Fibroblast of skin of abdomen (primary cell): ENCODE results near the gene JAKMIP2.
A peak's percentile ranks its signal among the peaks of the same experiment; 100 is the strongest.

Experiments used
- DNase-seq: peaks from one replicate; pipeline ENCODE4 v3.0.0-alpha.2; 2013

The JAKMIP2 gene

DNA sequence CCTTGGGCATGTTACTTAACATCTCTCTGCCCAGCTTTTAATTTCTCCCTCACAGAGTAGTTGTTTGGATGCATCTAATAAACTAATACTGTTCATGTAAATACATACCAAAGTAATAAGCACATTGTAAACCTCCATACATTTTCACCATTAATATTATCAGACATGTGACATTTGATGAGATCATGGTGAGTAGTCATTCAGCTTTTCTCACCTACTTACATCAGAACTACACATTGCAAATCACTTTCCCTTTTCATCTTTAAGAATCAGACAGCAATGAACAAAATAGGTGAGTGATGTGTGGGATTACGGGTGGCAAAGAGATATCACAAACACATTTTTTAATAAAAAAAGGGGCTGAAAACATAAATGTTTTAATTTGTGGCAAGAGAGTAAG, 89.3 kb downstream of the JAKMIP2 start:
- no peak for DNase-seq

DNA sequence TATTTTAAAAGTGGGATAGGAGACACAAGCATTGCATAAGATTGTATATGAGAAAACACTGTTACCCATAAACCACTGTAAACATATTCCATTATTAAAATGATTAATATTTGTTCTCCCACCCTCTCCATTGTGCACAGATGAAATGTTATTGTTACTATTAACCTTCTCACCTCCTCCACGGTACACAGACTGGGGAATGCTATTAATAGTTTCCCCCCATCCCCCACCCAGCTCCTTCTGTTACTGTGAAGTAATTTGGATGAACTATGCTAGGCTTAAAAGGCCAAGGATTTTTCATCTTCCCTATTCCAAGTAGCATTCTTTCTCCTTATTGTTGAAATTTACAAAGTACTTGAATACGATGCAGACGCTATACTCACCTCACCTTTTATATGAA, 91.4 kb downstream of the JAKMIP2 start:
- DNase-seq, result no peak

DNA sequence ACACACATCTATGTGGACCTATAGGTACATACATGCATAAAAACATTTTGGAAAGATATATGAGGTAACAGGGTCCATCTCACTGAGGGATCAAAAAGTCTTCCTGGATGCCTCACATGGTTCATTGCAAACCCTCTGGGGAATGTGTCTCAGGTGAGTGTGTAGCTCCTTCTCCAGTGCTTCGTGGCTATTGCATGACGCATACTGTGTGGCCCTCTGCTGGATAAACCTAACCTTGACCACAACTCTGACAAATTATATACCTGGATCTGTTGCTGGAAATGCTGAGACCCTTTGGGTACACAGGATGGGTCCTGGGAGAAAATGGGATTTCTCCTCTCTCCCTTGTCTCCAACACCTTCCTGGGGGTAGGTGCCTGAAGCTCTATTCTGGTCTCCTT, 91.9 kb downstream of the JAKMIP2 start:
- no peak for DNase-seq

DNA sequence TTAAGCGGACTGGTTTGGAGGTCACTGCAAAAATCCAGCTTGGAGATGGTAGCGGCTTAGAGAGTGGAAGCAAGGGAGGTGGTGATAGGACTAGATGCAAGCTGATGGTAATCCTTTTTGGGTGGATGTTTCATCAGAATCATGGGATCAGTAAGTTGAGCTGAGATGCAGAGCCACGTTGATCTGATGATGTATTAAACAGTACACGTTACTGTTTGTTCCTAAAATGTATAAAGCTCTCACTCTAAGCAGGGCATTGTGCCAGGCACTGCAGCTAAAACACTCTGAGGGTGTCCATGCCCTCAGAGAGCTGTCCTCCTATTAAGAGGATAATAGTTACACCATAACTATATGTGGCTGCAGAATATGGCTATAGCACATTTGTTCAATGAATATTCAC, 93.1 kb downstream of the JAKMIP2 start:
- no peak for DNase-seq

DNA sequence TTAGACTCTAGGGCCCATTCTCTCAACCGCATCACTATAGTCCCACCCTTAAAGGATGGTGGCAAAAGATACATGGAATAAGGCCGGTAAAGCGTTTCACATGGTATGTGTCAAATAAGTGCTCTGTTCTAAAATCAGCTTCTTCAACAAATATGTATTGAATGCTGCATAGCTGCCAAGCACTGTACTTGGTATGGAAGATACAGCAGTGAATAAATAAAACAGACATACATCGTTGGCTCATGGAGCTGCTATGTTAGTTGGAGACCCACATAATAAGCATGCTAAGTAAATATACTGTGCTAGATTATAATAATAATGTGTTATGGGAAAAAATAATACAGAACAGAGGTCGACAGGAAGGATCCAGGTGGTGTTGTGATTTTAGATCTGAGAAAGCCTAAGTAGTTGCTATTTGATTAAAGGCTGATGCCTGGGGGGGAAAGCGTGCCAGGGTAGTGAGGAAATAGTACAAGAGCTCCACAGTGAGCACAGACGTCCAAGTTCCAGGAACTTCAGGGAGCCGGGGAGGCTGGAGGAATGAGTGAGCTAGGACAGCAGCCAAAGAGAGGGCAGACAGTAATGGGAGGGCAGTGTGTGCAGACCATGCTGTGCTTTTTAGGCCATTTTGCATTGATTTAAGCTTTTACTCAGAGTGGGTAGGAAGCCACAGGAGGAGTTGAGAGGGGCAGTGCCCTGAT, 93.7 kb downstream of the JAKMIP2 start:
- no peak for DNase-seq

DNA sequence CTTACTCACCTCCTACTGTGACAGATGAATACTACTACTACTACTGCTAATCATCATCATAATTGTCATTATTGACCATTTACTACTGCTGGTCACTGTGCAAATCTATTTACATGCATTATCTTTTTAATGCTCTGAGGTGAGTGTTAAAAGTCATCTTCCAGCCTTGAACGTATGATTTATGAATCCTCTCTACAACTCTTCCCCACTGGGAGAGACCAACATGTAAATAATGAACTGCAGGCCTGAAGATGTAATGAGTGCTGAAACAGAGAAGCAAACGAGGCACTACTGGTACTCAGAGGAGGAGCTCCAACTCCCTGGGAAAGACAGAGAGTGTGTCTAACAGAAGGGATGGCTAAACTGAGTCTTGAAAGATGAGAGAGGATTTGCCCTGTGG, 95.4 kb downstream of the JAKMIP2 start:
- DNase-seq, result no peak

DNA sequence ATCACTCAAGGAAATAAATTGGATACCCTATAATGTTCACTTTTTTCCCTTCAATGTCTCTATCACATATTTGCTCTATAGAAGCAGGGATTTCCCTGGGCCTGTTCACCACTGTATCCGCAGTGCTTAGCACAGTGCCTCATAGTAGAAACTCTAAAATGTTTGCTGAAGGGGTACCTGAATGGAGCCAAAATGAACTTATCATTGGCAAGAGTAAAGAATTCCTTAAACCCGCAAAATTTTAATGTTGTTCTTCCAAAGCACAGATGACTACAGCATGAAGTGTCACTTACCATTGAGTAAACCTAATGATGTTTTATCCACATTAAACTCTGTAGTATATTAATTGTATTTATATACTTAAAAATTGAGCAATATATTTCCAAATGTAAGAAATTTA, 96.1 kb downstream of the JAKMIP2 start:
- DNase-seq, result no peak

DNA sequence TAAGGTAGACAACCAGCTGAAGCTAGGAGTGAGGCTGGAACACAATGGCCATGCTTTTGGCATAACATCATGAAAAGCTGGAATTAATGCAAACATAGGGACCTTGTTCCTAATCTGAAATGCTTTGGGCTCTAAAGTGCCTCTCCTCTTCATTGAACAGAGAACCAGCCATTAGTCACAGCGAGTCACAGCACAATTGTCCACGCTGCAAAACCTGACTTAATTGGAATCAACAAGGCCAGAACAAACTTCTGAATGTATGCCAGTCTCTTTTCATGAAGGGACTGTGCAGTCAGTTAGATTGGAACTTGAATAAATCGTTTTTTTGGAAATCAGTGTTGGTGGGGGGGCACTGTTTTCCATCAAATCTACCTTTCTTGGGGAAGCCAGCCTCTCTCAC, 96.5 kb downstream of the JAKMIP2 start:
- DNase-seq, result peak; percentile 1

DNA sequence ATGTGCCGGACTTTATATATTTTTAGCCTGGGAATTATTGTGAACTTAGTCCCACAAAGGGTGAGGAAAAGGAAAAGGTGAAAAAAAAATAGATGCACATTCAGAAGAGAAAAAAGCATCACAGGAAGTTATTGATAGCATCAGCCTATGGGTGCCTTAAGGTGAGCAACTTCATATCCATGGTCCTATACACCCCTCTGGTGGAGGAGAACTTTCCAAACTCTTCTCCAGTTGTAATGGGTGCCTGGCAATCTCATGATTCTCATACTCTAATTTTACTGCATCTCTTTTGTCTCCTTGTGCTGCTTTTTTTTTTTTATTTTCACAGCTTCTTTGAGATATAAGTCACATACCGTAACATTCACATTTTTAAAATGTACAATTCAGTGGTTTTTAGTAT, 107.4 kb downstream of the JAKMIP2 start:
- DNase-seq, result no peak

DNA sequence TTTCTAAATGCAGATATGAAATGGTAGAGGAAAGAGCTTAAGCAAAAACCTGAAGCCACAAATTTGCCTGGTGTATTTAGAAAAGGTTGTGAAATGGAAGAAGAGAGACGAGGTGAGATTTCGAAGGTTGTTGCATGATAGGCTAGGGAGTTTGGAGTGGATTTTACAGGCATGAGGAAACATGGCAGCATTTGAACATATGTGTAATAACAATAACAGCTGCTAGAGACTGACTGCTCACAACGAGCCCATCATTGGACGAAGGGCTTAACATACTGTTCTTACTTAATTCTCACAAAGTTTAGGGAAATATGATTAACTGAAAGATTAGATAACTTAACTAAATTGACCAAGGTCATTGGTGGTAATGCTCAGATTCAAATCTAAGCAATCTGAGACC, 108.1 kb downstream of the JAKMIP2 start:
- no peak for DNase-seq

DNA sequence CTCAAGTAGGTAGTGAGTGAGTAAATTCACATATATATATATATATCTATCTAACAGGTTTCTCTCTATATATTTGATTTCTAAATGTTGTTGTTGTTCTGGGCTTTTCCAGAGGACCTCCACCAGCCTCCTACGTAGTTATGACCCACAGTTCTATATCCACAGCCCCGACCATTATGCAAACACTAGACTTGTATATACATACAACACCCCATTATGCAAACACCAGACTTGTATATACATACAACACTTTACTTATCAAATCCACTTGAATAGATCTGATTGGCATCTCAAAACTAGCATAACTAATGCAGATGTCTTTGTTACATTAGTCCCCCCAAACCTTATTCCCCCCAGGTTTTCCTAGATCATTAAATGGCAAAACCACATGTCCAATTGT, 108.7 kb downstream of the JAKMIP2 start:
- DNase-seq, result no peak

DNA sequence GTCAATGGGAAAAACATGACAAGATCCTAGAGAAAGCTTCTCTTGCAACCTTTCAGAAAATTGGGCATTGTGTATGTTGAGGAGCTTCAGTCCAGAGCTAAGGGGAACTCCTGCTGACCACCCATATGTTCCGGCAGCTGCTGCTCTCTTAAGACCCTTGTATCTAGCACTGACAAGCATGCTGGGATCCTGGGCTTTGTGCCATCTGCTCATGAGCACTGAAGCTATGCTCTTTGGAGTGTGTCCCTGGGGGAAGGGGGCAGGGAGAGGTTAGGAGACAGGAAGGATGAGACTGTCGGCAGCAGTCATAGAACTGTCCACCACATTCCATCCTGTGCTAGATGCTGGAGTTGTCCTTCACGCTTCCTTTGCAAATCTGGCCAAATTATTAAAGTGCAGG, 109.3 kb downstream of the JAKMIP2 start:
- no peak for DNase-seq

DNA sequence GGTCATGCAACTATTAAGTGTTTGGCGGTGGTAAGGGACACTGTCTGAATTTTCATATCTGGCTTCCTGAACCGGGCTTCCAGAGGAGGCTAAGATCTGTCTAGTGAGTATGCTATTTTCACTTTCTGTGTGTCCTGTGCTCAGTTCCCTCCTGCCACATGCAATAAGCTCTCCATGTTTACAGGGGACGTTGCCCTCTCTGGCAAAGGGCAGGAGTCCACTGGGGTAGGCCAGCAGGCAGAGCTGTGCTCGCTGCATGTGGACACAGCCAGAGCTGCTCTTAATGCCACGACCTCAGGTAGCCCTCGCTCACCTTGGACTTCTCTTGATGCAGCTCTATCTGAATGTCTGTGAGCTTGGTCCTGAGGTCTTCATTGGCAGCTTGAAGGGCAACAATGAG, 111.2 kb downstream of the JAKMIP2 start:
- no peak for DNase-seq

DNA sequence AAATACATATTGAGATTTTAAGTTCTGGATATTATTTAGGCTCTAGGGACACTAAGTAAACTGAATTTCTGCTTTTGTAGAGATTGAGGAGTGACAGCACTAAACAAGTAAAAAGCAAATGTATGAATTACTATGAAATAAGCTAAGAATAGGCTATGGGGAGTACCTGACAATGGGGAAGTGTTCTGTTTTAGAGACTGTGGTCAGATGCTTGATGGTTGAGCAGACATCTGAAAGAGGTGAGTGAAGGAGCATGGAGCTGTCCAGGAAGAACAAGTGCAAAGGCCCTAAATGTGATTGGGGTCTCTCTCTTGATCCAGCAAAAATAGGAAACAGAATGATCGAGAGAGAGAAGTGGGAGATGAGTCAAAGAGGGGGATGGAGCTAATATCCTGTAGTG, 111.7 kb downstream of the JAKMIP2 start:
- DNase-seq, result no peak

DNA sequence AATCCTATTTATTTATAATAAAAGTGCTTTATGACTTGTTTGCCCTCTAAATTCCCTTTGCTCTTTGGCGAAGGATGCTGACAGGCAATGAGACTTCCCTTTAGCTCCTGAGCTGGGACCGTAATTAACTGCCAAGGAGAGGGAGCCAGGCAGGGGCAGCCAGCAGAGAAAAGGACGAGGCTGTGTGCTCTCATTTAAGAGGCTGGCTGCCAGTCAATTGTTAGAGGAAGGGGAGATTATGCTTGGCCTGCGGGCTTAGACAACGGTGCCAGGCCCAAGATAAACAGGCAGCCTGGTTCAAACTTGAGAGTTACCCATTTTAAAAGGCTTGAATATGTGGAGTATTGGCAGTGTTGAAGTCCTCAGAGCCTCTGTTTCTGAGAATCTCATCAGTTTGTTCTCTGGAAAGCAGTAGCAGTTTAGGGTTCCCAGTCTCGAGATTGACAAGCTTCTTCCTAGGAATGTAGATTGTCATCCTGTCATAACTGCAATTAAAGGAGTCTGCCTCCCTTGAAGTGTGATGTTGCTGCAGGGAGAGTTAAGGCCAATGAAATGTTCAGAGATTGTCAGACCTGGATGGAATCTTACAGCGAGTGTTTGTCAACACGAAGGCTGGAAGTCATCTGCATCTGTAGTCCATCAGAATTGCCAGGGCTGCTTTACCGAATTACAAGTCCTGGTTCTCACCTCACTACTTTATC, 113.2 kb downstream of the JAKMIP2 start:
- DNase-seq, result no peak

DNA sequence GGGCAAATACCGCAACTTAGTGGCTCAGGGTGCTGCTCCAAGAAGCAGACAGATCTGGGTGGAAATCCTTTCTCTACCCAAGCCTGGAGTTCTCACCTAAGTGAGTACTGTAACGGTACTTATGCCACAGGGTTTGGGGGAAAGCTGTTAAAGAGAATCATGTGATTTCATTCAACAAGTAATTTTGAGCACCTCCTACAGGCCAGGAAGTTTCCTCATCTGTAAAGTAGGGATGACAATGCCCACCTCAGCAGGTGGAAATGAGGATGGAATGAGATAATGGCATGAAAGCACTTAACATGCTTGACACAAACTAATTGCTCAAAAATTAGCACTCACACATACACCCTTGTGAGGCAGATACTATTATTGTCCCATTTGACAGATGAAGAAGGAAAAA, 114.1 kb downstream of the JAKMIP2 start:
- DNase-seq, result no peak

DNA sequence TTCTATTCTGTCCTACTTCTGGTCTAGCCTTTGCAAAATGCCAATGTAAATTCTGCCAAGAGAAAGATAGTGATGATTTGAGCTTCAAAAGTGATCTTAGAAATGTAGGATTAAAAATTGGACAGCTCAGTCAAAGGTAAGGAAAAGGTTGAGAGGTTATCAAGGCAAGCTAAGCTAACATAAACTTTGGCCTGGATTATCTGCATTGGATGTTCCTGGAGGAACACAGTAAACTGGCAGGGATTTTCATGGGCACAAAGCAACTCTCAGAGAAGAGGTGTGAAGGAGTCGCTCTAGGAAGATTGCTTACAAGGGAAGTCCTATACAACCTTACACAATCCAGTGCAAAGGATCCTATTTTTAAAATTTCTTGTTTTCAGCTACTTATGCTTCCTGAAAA, 115.2 kb downstream of the JAKMIP2 start:
- DNase-seq, result no peak

DNA sequence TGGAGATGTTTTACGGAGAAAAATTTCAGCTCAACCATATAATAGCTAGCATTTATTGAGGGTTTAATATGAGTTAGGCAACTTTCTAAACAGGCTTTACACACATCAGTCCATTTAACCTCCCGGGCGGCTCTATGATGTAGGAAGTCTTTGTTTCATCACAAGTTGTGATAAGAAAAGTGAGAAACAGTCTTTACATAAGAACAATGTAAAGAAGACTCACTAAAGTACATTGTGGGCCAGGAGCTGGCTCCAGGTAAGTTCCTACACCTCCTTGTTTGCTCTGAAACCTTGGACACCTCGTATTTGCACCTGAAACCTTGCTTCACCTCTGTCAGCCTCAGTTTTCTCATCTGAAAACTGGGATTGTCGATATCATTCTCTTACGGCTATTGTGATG, 116.1 kb downstream of the JAKMIP2 start:
- no peak for DNase-seq

DNA sequence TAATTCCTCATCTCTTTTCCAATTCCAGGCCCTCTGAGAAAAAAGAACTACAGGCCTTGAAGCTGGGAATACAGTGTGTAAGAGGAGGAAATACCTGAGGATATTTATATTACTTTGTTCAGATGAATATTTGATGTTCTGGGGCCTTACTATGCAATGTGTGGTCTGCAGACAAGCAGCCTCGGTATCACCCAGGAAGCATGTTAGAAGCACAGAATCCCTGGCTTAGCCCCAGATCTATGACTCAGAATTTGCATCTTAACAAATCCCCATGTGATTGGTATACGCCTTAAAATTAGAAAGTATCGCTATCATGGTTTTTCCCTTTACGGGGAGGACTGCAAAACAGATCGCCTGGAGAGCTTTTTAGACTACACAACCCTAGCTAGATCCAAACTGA, 121.0 kb downstream of the JAKMIP2 start:
- DNase-seq, result peak; percentile 2

DNA sequence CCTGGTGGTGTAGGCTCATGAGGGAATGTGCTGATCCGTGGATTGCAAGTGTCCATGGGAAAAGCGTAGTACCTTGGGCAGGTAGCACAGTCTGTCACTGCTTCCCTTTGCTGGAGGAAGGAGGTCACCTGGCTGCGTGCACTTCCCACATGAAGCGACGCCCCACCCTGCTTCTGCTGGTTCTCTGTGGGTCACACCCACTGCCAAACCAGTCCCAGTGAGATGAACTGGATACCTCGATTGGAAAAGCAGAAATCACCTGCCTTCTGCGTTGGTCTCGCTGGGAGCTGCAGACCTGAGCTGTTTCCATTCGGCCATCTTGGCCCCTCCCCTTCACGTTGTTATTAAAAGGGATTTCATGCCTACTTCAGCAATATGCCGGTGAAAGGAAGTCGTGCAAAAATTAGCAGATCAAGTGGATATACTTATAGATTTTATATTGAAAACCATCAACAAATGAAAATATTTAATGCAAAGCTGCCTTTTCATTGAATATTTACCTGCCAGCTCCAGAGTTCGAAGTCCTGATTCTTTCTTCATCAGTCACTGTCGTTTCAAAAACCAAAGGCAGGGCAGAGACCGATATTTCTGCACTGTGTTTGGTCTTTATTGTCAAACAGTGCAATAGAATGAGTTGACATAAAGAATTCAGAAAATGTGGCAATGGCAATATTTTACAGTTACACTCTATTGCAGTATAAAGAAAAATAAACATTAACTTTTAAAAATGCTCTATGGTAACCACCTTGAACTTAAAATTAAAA, 123.2 kb downstream of the JAKMIP2 start:
- DNase-seq, result no peak

DNA sequence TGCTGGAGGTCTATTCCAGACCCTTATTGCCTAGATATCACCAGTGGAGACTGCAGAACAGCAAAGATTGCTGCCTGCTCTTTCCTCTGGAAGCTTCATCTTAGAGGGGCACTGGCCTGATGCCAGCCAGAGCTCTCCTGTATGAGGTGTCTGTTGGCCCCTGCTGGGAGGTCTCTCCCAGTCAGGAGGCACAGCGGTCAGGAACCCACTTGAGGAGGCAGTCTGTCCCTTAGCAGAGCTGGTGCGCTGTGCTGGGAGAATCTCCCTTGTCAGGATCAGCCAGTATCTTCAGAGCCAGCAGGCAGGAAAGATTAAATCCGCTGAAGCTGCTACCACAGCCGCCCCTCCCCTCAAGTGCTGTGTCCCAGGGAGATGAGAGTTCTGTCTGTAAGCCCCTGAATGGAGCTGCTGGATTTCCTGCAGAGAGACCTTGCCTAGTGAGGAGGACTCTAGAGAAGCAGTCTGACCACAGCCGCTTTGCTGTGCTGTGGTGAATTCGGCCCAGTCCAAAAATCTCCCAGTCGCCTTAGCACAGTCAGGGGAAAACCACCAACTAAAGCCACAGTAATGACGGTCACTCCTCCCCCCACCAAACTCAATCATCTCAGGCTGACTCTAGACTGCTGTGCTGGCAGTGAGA, 124.1 kb downstream of the JAKMIP2 start:
- no peak for DNase-seq

DNA sequence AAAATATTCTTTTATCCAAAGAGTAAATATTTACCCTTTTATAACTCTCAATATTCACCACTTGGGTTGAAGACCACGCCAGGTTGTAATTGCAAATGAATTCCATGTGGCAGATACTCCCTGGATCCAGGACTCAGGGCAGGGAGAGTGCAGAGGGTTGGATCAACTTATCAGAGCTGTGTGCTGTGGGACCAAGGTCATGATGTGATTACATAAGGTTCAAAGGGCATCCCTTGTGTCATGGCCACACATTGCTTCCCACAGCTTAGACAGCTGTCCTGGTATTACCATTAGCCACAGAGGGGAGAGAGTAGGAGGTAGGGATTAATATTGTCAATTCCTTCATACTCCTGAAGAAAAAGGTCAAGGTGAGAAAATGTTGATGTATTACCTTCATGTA, 133.9 kb downstream of the JAKMIP2 start:
- DNase-seq, result no peak

DNA sequence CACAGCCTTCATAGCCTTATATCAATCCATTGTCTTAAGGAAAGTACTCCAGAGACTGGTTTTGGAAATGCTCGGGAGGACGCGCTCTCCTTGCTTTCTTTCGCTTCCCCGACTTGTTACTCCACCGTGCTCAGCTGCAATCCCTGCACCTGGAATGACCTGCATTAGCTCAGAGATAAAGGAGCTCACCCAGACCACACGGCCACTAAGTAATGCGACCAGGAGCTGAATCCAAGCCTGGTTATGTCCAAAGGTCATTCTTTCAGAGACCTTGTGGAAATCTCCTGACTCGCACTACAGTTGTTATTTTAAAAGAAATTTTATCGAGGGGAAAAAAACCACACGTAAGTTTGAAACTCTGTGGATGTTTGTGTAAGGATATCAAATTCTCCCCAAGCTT, 137.3 kb downstream of the JAKMIP2 start:
- no peak for DNase-seq
